Measurements from ENCODE around the gene LIMS1.
A peak's percentile ranks its signal among the peaks of the same experiment; 100 is the strongest.
"Not testable (repeated sequence)": the region's sequence is repeated elsewhere in the genome, so short reads cannot be mapped to it uniquely, and the experiment has no call there.

Gene LIMS1

GRCh38 chr2:108589372-108589771 is 55.1 kb downstream of the LIMS1 start:
- no peak for DNase-seq

DNA sequence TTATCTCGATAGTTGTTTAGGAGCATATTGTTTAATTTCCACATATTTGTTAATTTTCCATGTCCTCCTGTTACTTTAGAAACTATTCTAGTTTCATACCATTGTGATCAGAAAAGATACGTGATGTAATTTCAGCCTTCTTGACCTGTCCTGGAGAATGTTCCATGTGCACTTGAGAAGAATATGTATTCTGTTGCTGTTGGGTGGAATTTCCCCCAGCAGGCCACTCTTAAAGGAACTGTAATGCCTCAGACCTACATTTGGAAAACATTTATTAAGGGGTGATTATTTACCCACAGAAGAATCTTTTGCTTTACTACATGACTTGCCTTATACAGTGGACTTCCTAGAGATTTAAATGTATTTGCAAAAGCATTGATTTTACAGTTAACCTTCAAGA is 55.5 kb downstream of the LIMS1 start:
- DNase-seq: no peak

DNA sequence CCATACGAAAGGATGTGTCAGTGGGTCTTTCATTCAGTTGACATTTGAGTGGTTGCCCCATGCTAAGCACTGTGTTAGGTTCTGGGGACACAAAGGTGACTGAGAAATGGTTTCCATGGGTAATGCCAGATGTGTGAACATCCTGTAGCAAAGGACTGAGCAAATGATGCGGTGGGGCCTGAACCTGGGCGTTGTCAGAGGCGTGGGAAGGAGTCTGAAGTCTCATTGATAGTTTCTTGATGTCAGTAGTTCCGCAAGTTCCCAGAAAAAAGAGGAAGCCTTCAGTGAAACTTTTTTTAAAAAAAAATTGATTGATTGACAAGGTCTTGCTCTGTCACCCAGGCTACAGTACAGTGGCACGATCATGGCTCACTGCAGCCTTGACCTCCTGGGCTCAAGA is 56.9 kb downstream of the LIMS1 start:
- peak; percentile 32 for DNase-seq

- DNase-seq: no peak
Observed at GRCh38 chr2:108593547-108594098, 59.4 kb downstream of the LIMS1 start.

GRCh38 chr2:108594132-108594981 is 60.1 kb downstream of the LIMS1 start:
- peak; percentile 30 for DNase-seq

DNA sequence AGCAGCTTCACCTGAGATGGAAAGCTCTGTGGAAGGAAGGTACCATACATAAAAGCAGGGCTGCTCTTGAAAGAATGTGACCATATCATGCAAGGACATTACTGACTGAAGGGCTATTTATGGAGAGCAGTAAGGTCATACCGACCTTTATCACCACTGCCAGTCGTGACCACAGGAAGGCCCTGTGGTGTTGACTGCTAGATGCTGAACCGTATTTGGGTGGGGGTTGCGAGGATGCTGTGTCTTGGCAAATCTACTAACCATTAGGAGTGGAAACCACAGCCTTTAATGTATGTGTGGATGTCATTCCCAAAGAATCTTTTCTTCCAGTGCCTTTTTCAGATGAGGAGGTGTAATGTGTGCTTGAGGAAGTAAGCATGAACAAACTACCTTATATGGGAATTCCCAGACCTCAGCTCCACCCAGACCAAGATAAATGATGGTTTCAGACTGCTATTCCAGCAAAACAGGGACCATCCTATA is 60.8 kb downstream of the LIMS1 start:
- DNase-seq: no peak

DNA sequence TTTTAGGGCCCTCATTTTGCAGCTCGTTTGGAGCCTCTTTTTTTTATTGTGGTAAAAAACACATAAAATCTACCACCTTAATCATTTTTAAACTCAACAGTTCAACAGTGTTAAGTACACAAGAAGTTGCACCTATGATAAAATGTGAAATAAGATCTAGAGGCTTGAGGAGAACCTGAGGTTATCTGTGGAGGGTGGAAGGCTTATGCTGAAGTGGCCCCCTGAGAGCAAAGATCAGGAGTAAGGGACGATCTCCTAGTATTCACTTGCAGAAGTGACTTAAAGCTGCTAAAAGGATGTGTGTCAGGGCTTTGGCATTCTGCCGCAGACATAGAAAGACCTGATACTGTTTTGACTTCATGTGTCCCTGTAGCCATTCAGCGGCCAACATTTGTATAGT is 61.5 kb downstream of the LIMS1 start:
- DNase-seq: not testable (repeated sequence)

GRCh38 chr2:108597105-108597744 is 63.0 kb downstream of the LIMS1 start:
- DNase-seq: peak; percentile 65

DNA sequence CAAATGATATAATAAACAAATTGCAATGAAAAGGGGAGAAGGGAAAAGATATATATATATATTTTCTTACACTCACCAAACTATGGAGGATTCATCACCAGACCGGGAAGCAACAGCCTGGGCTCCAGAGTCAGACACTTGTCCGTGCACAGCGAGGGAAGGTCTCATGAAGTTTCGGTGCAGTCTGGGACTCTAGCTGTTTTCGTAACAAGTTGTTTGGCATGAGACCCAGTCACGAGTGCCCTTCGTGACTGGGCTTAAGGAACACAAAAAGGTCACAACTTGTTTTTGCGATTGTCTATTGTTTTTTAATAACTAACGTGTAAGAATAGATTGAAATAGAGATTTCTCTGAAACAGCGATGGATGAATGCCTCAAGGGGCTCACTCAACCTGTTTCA is 66.9 kb downstream of the LIMS1 start:
- DNase-seq: not testable (repeated sequence)

- DNase-seq: no peak
Observed at GRCh38 chr2:108602422-108602821, 68.2 kb downstream of the LIMS1 start.

DNA sequence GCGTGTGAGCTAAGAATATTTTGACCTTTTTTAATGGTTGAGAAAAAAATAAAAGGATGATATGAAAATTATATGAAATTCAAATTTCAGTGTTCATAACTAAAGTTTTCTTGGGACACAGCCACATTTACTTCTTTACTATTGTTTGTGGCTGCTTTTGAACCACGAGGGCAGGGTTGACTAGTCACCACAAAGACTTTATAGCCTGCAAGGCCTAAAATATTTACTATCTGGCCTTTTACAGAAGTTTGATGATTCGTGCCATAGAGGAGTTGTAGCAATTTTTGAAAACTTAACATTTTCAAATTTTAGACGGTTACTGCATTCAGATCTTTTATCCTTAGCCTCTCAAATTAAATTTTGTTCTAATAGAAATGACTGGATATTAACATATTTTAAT is 69.9 kb downstream of the LIMS1 start:
- DNase-seq: no peak

DNA sequence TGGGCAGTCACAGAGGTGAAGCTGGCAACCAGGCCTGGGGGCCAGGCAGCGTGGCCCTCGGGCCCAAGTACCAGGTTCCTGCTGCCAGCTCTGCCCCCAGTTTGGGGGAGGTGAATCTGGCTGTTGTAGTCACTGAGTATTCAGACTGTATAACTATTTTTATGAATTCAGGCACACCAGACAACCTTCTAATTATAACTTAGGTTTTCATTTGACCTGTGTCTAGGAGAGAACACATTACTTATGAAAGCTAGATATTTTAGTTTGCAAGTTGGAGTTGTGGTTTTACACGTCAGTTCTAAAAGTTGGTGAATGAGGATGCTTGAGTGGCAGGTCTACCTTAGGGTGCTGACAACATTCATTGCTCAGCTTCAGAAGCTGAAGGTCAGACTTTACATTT is 71.7 kb downstream of the LIMS1 start:
- no peak for DNase-seq

DNA sequence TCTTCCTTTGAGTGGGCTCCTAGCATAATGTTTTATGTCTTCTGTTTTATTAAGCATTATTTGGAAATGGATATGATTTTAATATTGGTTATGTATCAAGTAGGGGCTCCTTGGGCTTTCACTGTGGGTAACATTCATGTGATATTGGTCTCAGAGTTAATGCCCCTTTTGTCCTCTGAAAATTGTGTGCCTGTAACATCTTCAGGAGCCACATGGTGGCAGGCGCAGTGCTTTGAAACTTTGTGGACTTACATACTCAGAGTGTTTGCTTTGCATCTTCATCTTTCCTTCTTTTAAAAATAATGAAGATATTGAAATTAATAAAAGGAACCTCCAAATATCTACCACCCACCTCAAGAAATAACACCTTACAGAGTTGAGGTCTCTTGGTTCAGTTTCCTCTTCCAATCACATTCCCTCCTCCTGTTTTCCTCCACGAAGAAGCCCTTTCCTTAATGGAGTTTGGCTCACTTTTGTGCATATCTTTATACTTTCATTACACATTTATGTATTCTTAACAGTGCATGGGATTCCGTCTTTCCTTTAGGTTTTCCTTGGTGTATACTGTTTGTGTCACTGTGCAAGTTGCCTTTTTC is 73.5 kb downstream of the LIMS1 start:
- peak; percentile 69 for DNase-seq

- DNase-seq: no peak
Observed at GRCh38 chr2:108611021-108611420, 76.8 kb downstream of the LIMS1 start.

GRCh38 chr2:108612153-108612513 is 77.9 kb downstream of the LIMS1 start:
- DNase-seq: peak; percentile 72

- DNase-seq: peak; percentile 77
Observed at GRCh38 chr2:108612514-108613183, 78.4 kb downstream of the LIMS1 start.

GRCh38 chr2:108613261-108614042 is 79.2 kb downstream of the LIMS1 start:
- no peak for DNase-seq

GRCh38 chr2:108614043-108614545 is 79.8 kb downstream of the LIMS1 start:
- DNase-seq: no peak

DNA sequence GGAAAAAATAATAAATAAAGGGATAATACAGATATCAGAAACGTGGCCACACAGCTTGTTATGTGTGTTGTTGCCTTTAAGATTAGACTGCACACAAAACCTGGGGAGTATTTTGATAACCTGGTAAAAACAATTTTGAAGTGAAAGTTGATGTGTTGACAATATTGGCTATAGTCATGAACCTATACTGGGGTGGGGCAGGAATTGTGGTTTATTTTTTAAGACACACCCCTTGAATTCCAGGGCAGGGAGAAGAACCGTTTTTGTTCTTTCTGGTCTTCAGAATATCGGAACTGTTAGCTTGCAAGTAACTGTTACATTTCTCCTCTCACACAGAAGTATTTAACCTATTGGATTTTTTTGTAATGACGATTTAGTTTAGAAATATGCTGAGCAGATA is 80.4 kb downstream of the LIMS1 start:
- DNase-seq: peak; percentile 41

GRCh38 chr2:108615480-108616090 is 81.3 kb downstream of the LIMS1 start:
- peak; percentile 46 for DNase-seq

- no peak for DNase-seq
Observed at GRCh38 chr2:108616318-108616717, 82.0 kb downstream of the LIMS1 start.

DNA sequence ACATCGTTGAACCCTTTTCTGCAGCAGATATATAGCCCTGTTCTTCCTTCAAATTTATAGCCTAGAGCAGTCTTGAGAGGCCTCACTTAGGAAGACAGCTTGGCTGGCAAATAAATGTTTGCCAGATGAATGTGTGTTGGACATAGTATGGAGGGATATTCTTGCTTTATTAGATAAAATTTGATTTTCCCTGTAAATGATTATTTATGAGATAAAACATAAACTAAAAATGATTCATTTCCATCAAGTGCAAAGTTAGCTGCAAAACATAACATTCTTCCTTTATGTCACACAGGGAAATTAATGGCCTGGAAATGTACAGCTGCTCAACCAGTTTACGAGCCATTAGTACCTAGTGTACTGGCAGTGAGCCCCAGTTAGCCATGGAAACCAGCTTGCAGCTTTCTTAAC is 82.5 kb downstream of the LIMS1 start:
- no peak for DNase-seq
